ENCODE results near the gene KIAA1958.
A peak's percentile ranks its signal among the peaks of the same experiment; 100 is the strongest.
"Not testable (repeated sequence)": the region's sequence is repeated elsewhere in the genome, so short reads cannot be mapped to it uniquely, and the experiment has no call there.

KIAA1958 gene

GRCh38 chr9:112493393-112494137 lies 6.9 kb downstream of the KIAA1958 start:
- peak; percentile 25 for DNase-seq

- DNase-seq: no peak
Observed at GRCh38 chr9:112494153-112494552, 7.5 kb downstream of the KIAA1958 start.

GRCh38 chr9:112495614-112496013 lies 9.0 kb downstream of the KIAA1958 start:
- DNase-seq: peak; percentile 52

GRCh38 chr9:112496074-112496722 lies 9.6 kb downstream of the KIAA1958 start:
- peak; percentile 91 for DNase-seq

- DNase-seq: no peak
Observed at GRCh38 chr9:112500842-112501241, 14.2 kb downstream of the KIAA1958 start.

GRCh38 chr9:112501287-112501686 lies 14.7 kb downstream of the KIAA1958 start:
- no peak for DNase-seq

GRCh38 chr9:112502175-112502946 lies 15.7 kb downstream of the KIAA1958 start:
- DNase-seq: no peak

GRCh38 chr9:112503170-112503569 lies 16.5 kb downstream of the KIAA1958 start:
- DNase-seq: no peak

GRCh38 chr9:112505086-112505485 lies 18.5 kb downstream of the KIAA1958 start:
- DNase-seq: no peak

- no peak for DNase-seq
Observed at GRCh38 chr9:112505607-112506006, 19.0 kb downstream of the KIAA1958 start.

GRCh38 chr9:112506571-112506970 lies 19.9 kb downstream of the KIAA1958 start:
- no peak for DNase-seq

- DNase-seq: no peak
Observed at GRCh38 chr9:112507001-112507680, 20.5 kb downstream of the KIAA1958 start.

GRCh38 chr9:112508377-112508776 lies 21.8 kb downstream of the KIAA1958 start:
- DNase-seq: no peak

- DNase-seq: not testable (repeated sequence)
Observed at GRCh38 chr9:112512377-112512776, 25.8 kb downstream of the KIAA1958 start.

GRCh38 chr9:112516769-112517168 lies 30.1 kb downstream of the KIAA1958 start:
- DNase-seq: no peak

GRCh38 chr9:112520069-112520468 lies 33.4 kb downstream of the KIAA1958 start:
- DNase-seq: no peak

- no peak for DNase-seq
Observed at GRCh38 chr9:112520656-112521055, 34.0 kb downstream of the KIAA1958 start.

- no peak for DNase-seq
Observed at GRCh38 chr9:112526973-112527372, 40.3 kb downstream of the KIAA1958 start.

GRCh38 chr9:112527959-112528358 lies 41.3 kb downstream of the KIAA1958 start:
- no peak for DNase-seq

- DNase-seq: no peak
Observed at GRCh38 chr9:112529316-112529715, 42.7 kb downstream of the KIAA1958 start.

- DNase-seq: no peak
Observed at GRCh38 chr9:112530751-112531205, 44.2 kb downstream of the KIAA1958 start.

GRCh38 chr9:112531666-112532282 lies 45.1 kb downstream of the KIAA1958 start:
- DNase-seq: no peak

- DNase-seq: peak; percentile 9
Observed at GRCh38 chr9:112532427-112532826, 45.8 kb downstream of the KIAA1958 start.

Data from GF-D8 (cell line).